HG02970 (cell line): Measurements from ENCODE around the gene RPS8.
"Not testable (repeated sequence)": the region's sequence is repeated elsewhere in the genome, so short reads cannot be mapped to it uniquely, and the experiment has no call there.

Experiments used
- ATAC-seq: cut with Tn5 transposase; IDR thresholded peaks from one replicate; pipeline ENCODE4 v1.9.1; 2021; ENCODE audit warnings: mild to moderate bottlenecking, moderate library complexity, moderate number of reproducible peaks; ENCODE audit not compliant: unreplicated experiment, low FRiP score

The RPS8 gene

DNA sequence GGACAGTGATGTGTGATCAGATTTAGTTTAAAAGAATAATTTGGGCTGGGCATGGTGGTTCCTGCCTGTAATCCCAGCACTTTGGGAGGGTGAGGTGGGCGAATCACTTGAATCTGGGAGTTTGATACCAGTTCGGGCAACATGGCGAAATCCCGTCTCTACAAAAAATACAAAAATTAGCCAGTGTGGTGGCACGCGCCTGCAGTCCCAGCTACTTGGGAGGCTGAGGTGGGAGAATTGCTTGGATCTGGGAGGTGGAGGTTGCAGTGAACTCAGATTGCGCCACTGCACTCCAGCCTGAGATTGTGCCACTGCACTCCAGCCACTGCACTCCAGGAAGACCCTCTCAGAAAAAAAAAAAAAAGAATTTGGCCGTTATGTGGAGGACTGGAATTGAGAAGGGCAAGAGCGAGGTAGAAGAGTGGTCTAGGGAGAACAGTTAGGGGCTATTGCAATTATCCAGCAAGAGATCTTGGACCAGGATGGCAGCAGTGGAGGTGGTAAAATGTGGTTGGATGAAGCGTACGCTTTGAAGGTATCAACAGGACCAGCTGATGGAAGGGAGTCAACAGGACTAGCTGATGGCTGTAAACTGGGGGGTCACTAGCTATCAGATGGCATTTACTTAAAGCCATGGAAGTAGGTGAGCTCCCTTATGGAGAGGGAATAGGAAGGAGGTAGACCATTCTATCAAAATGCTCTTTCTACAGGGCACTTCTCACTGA is 42.6 kb downstream of the RPS8 start:
- ATAC-seq, result no peak

GRCh38 chr1:44819196-44819607 is 43.9 kb downstream of the RPS8 start:
- peak; percentile 21 for ATAC-seq

- peak; percentile 65 for ATAC-seq
Measured at GRCh38 chr1:44819608-44820327, 44.4 kb downstream of the RPS8 start.

GRCh38 chr1:44820328-44821239 is 45.2 kb downstream of the RPS8 start:
- no peak for ATAC-seq

- no peak for ATAC-seq
Measured at GRCh38 chr1:44821240-44821715, 45.9 kb downstream of the RPS8 start.

DNA sequence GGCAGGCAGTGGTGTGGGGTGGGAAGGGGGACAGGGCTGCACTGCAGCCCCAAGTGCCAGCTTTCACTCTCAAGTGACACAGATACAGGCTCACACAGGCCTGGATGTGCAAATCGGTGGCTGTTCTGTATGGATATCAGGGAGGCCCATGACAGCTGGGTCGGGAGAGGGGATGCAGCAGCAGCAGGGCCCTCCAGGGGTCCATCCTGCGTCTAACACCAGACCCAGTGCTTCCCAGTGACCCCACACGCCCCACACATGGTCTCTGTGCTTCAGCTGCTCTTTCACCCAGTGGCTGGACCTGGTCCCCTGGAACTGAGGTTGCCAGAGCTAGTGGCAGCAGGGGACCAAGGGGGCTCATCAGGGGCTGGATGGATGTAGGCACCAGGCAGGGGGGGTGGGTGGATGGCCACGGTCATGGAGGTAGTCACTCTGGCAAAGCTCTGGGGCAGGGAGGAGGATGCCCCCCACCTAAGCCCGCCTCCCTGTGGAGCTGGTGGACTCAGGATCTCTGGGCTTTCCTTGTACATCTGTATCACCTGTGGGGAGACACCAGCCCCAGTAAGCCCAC is 46.9 kb downstream of the RPS8 start:
- ATAC-seq, result no peak

DNA sequence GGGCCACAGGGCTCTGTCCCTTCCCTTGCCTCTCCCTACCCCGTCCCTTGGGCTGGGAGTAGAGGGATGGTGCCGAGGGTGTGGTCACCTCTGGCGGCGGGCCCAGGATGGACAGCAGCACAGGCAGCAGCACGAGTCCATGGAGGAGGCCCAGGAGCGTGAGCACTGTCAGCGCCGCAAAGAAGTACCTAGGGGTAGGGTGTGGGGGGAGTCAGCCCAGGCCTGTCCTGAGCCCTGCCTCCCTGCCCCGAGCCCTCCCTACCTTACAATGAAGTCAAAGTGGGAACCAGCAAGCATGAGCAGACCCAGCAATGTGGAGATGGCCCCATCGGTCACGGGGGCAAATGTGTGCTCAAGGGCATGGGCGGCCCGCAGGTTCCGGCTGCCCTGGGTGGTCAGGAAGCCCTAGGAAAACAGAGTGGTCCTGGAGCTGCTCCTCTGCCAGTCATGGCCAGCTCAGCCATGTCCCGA is 47.7 kb downstream of the RPS8 start:
- ATAC-seq, result no peak

DNA sequence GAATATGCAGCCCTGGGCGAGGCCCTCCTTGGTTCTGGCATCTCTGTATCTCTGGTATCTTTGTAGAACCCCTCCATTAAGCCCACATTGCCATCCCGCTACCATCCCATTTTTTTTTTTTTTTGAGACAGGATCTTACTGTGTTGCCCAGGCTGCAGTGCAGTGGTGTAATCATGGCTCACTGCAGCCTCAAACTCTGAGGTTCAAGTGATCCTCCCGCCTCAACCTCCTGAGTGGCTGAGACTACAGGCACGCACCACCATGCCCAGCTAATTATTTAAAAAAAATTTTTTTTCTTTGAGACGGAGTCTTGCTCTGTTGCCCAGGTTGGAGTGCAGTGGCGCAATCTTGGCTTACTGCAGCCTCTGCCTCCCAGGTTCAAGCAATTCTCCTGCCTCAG is 49.1 kb downstream of the RPS8 start:
- ATAC-seq, result not testable (repeated sequence)

- no peak for ATAC-seq
Measured at GRCh38 chr1:44826375-44827196, 51.2 kb downstream of the RPS8 start.

GRCh38 chr1:44827197-44828002 is 52.1 kb downstream of the RPS8 start:
- no peak for ATAC-seq

- no peak for ATAC-seq
Measured at GRCh38 chr1:44828003-44828651, 52.8 kb downstream of the RPS8 start.
